Measurements from ENCODE around the gene ICA1L. TPM values are rescaled to one million over a fixed set of nuclear protein-coding genes. Genes with fewer than 3 reads are reported as not detected.
A peak's percentile ranks its signal among the peaks of the same experiment; 100 is the strongest.
"Not testable (repeated sequence)": the region's sequence is repeated elsewhere in the genome, so short reads cannot be mapped to it uniquely, and the experiment has no call there.

ICA1L gene
- total RNA-seq, 1 experiment from 2014 or later = 4.5 TPM

DNA sequence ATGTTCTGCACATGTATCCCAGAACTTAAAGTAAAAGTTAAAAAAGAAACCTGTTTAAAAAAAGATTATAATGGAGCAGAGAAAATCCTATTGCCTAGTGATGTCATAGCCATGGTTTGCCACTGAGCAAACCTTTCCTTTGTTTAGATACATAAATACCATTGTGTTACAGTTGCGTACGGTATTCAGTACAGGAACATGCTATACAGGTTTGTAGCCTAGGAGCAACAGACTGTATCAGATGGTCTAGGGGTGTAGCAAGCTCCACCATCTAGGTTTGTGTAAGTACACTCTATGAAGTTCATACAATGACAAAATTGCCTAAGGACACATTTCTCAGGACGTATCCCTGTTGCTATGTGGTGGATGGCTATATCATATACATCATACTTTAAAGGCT lies 13.0 kb downstream of the ICA1L start:
- H3K27ac Mint-ChIP-seq = no peak overlapping the region
- Histone ChIP-seq H3K23ac (ENCODE audit: insufficient read length, low read depth, low read length) (no peak overlapping the region), H4K5ac (ENCODE audit: insufficient read length, low read depth, low read length) (no peak overlapping the region), H2BK5ac (ENCODE audit: insufficient read length, low read length) (no peak overlapping the region), H3T11ph (ENCODE audit: low read length) (no peak overlapping the region), H3K4me2 (ENCODE audit: insufficient read depth, insufficient read length, low read length) (no peak overlapping the region), H4K91ac (ENCODE audit: insufficient read length, low read depth, low read length) (no peak overlapping the region), H2BK20ac (ENCODE audit: low read depth, low read length, poor library complexity, severe bottlenecking) (no peak overlapping the region), H4K20me1 (ENCODE audit: control insufficient read depth, insufficient read depth, insufficient read length) (no peaks in the 10 kb centered on the region), H3K27me3 (ENCODE audit: insufficient read depth, low read length) (no peaks in the 10 kb centered on the region), H3K14ac (ENCODE audit: insufficient read depth, low read length) (no peak overlapping the region), H3K18ac (ENCODE audit: insufficient read length, low read depth, low read length) (no peak overlapping the region), H3K79me2 (ENCODE audit: insufficient read depth, low read length) (no peaks in the 10 kb centered on the region), H4K8ac (replicated peaks; ENCODE audit: insufficient read length, low read depth, low read length) (no peak overlapping the region), H3K27ac (ENCODE audit: insufficient read length, low read depth, low read length) (no peak overlapping the region), H3K56ac (ENCODE audit: insufficient read length, low read depth, low read length) (no peak overlapping the region), H3K23me2 (ENCODE audit: insufficient read length, low read depth, low read length, poor library complexity, severe bottlenecking) (no peaks in the 10 kb centered on the region), H3K9me3 (ENCODE audit: control insufficient read depth, low read depth, low read length) (no peaks in the 10 kb centered on the region), H3K4ac (ENCODE audit: low read depth, low read length) (no peak overlapping the region), H2BK120ac (ENCODE audit: low read depth, low read length, poor library complexity, severe bottlenecking) (no peak overlapping the region), H2BK12ac (ENCODE audit: insufficient read length, low read depth, low read length) (no peak overlapping the region), H3K9ac (ENCODE audit: extremely low read depth, insufficient read length, low read length) (no peak overlapping the region), H3K4me1 (ENCODE audit: insufficient read depth, low read length) (no peaks in the 10 kb centered on the region), H2AFZ (ENCODE audit: low read length) (no peak overlapping the region), H3K79me1 (ENCODE audit: insufficient read depth, low read depth, low read length, poor library complexity, severe bottlenecking) (no peaks in the 10 kb centered on the region), H2BK15ac (ENCODE audit: low read depth, low read length) (no peak overlapping the region), H2AK5ac (ENCODE audit: insufficient read length, low read length) (no peak overlapping the region)
- no CpG with 5 or more reads among the region's 3 CpGs for WGBS (ENCODE audit: extremely low coverage, insufficient read length, low lambda C conversion rate)
- peaks cover 0 to 5% (median 0%) of the 10 kb centered on the region in 3 experiments; a peak in 1 of 7 replicates for H3K36me3 Mint-ChIP-seq (ENCODE audit: insufficient read depth in 1 of 3, low read depth in 3 of 3)
- DNase-seq = no peak
- no peaks in the 10 kb centered on the region for H3K27me3 Mint-ChIP-seq (ENCODE audit: low read depth)
- H3K4me3 Mint-ChIP-seq = no peak overlapping the region
- no peaks in the 10 kb centered on the region; a peak in 1 of 5 replicates for H3K9me3 Mint-ChIP-seq
- no peaks in the 10 kb centered on the region for H3K4me1 Mint-ChIP-seq
- TF ChIP-seq, protein P1, sequence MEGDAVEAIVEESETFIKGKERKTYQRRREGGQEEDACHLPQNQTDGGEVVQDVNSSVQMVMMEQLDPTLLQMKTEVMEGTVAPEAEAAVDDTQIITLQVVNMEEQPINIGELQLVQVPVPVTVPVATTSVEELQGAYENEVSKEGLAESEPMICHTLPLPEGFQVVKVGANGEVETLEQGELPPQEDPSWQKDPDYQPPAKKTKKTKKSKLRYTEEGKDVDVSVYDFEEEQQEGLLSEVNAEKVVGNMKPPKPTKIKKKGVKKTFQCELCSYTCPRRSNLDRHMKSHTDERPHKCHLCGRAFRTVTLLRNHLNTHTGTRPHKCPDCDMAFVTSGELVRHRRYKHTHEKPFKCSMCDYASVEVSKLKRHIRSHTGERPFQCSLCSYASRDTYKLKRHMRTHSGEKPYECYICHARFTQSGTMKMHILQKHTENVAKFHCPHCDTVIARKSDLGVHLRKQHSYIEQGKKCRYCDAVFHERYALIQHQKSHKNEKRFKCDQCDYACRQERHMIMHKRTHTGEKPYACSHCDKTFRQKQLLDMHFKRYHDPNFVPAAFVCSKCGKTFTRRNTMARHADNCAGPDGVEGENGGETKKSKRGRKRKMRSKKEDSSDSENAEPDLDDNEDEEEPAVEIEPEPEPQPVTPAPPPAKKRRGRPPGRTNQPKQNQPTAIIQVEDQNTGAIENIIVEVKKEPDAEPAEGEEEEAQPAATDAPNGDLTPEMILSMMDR (conservative IDR thresholded peaks at IDR 0.05) = no peak

DNA sequence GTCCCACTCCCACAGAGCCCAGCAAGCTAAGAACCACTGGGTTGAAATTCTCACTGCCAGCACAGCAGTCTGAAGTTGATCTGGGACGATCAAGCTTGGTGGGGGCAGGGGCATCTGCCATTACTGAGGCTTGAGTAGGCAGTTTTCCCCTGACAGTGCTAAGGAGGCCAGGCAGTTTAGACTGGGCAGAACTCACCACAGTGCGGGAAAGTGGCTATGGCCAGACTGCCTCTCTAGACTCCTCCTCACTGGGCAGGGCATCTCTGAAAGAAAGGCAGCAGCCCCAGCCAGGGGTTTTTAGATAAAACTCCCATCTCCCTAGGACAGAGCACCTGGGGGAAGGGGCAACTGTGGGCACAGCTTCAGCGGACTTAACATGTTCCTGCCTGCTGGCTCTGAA lies 22.2 kb downstream of the ICA1L start:
- not testable (repeated sequence) for H3K9ac ChIP-seq (ENCODE audit: extremely low read depth, insufficient read length, low read length); H3K56ac ChIP-seq (ENCODE audit: insufficient read length, low read depth, low read length); H3K27me3 ChIP-seq (ENCODE audit: insufficient read depth, low read length); H2BK15ac ChIP-seq (ENCODE audit: low read depth, low read length); H3K36me3 Mint-ChIP-seq (ENCODE audit: insufficient read depth in 1 of 3, low read depth in 3 of 3); H3K79me2 ChIP-seq (ENCODE audit: insufficient read depth, low read length); H4K20me1 ChIP-seq (ENCODE audit: control insufficient read depth, insufficient read depth, insufficient read length); H2BK120ac ChIP-seq (ENCODE audit: low read depth, low read length, poor library complexity, severe bottlenecking); H2BK20ac ChIP-seq (ENCODE audit: low read depth, low read length, poor library complexity, severe bottlenecking); H3K27ac ChIP-seq (ENCODE audit: insufficient read length, low read depth, low read length); H3K4me2 ChIP-seq (ENCODE audit: insufficient read depth, insufficient read length, low read length); H3K23ac ChIP-seq (ENCODE audit: insufficient read length, low read depth, low read length); DNase-seq; H3K4me3 Mint-ChIP-seq; H2AK5ac ChIP-seq (ENCODE audit: insufficient read length, low read length); H2BK5ac ChIP-seq (ENCODE audit: insufficient read length, low read length); H4K8ac ChIP-seq (replicated peaks; ENCODE audit: insufficient read length, low read depth, low read length); H2AFZ ChIP-seq (ENCODE audit: low read length); H3K18ac ChIP-seq (ENCODE audit: insufficient read length, low read depth, low read length); H4K5ac ChIP-seq (ENCODE audit: insufficient read length, low read depth, low read length); H2BK12ac ChIP-seq (ENCODE audit: insufficient read length, low read depth, low read length); H3K9me3 ChIP-seq (ENCODE audit: control insufficient read depth, low read depth, low read length); H3K23me2 ChIP-seq (ENCODE audit: insufficient read length, low read depth, low read length, poor library complexity, severe bottlenecking); H3K4ac ChIP-seq (ENCODE audit: low read depth, low read length); H3K4me1 ChIP-seq (ENCODE audit: insufficient read depth, low read length); H3K9me3 Mint-ChIP-seq; H4K91ac ChIP-seq (ENCODE audit: insufficient read length, low read depth, low read length); H3K79me1 ChIP-seq (ENCODE audit: insufficient read depth, low read depth, low read length, poor library complexity, severe bottlenecking); H3T11ph ChIP-seq (ENCODE audit: low read length); H3K27me3 Mint-ChIP-seq (ENCODE audit: low read depth); H3K14ac ChIP-seq (ENCODE audit: insufficient read depth, low read length); H3K4me1 Mint-ChIP-seq
- 0 out of 7 replicates have a peak overlapping the region, but pooled peaks of 1 of the 3 experiments have one; percentile 74 for H3K27ac Mint-ChIP-seq
- WGBS (ENCODE audit: extremely low coverage, insufficient read length, low lambda C conversion rate) = no CpG with 5 or more reads among the region's 3 CpGs
